ENCODE results near the gene NDUFAF2. TPM values are rescaled to one million over a fixed set of nuclear protein-coding genes. Genes with fewer than 3 reads are reported as not detected.

Gene NDUFAF2
- total and polyA plus RNA-seq, 10 of the 15 experiments (the other 5 are each of a cell fraction or from before 2014, with no cell fraction given), result 22.4 to 121 (median 65.3) TPM

GRCh38 chr5:60997721-60998120 is 52.7 kb downstream of the NDUFAF2 start:
- no peak for FAIRE-seq
- Histone ChIP-seq H3K4me2 (ENCODE audit: control insufficient read depth, insufficient read depth) (no peak overlapping the region), H3K9me3 (replicated peaks; ENCODE audit: control insufficient read depth, insufficient read depth, low read length) (peaks cover 12% of the 10 kb centered on the region; the same call in 2 of the 3 replicates), H3K36me3 (ENCODE audit: control insufficient read depth in 2 of 2, insufficient read depth in 2 of 2, low read length in 1 of 2) (no peaks in the 10 kb centered on the region), H3K4me1 (ENCODE audit: control insufficient read depth, insufficient read depth, low read length) (no peaks in the 10 kb centered on the region), H3K27ac (ENCODE audit: control insufficient read depth, insufficient read depth) (no peak overlapping the region), H3K4me3 (no peak overlapping the region), H2AFZ (ENCODE audit: control insufficient read depth, low read depth, low read length) (no peak overlapping the region), H4K20me1 (ENCODE audit: control insufficient read depth, insufficient read depth) (no peaks in the 10 kb centered on the region), H3K79me2 (ENCODE audit: control insufficient read depth, insufficient read depth, low read length) (no peaks in the 10 kb centered on the region), H3K27me3 (replicated peaks in 1 of 2; ENCODE audit: control insufficient read depth in 2 of 2, insufficient read depth in 2 of 2, low read length in 1 of 2) (no peaks in the 10 kb centered on the region), H3K9ac (ENCODE audit: control insufficient read depth, insufficient read depth, low read length) (no peak overlapping the region)
- ChIA-PET RAD21 (ENCODE audit: unreplicated experiment) (no interaction called here), POLR2A (no interaction called here), CTCF (interaction anchor here (0.9 kb wide), 1 partner anchor 14 kb away, joined by 3 read pairs; no protein-coding TSS in a partner anchor), SMC1A (ENCODE audit: uncharacterized antibody, unreplicated experiment) (interaction anchor here (0.9 to 1.3 kb wide), 2 partner anchors 9 to 292 kb away, joined by 3 to 4 read pairs; no protein-coding TSS in a partner anchor)
- no peak for DNase-seq (ENCODE audit: low read depth, low spot score)
- intact Hi-C loops (cut with micrococcal nuclease; ENCODE audit: unreplicated experiment), result no loop called here
- ATAC-seq, result no peak
- in situ Hi-C loops (cut with MboI), result no loop called here
- 100% methylated on average over 1 of the region's 1 CpG for WGBS (ENCODE audit: insufficient coverage, insufficient replicate concordance, low lambda C conversion rate, missing lambda C conversion rate)
- BruUV-seq (replicated peaks), result no TSS peak
- no peak for TF ChIP-seq FOS (IDR thresholded peaks at IDR 0.05; ENCODE audit: borderline replicate concordance, extremely low read depth, insufficient read length)
- no peak for TF ChIP-seq PKNOX1 (IDR thresholded peaks at IDR 0.05)
- TF ChIP-seq, protein P1, sequence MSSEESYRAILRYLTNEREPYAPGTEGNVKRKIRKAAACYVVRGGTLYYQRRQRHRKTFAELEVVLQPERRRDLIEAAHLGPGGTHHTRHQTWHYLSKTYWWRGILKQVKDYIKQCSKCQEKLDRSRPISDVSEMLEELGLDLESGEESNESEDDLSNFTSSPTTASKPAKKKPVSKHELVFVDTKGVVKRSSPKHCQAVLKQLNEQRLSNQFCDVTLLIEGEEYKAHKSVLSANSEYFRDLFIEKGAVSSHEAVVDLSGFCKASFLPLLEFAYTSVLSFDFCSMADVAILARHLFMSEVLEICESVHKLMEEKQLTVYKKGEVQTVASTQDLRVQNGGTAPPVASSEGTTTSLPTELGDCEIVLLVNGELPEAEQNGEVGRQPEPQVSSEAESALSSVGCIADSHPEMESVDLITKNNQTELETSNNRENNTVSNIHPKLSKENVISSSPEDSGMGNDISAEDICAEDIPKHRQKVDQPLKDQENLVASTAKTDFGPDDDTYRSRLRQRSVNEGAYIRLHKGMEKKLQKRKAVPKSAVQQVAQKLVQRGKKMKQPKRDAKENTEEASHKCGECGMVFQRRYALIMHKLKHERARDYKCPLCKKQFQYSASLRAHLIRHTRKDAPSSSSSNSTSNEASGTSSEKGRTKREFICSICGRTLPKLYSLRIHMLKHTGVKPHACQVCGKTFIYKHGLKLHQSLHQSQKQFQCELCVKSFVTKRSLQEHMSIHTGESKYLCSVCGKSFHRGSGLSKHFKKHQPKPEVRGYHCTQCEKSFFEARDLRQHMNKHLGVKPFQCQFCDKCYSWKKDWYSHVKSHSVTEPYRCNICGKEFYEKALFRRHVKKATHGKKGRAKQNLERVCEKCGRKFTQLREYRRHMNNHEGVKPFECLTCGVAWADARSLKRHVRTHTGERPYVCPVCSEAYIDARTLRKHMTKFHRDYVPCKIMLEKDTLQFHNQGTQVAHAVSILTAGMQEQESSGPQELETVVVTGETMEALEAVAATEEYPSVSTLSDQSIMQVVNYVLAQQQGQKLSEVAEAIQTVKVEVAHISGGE (CRISPR knock-in tag; IDR thresholded peaks at IDR 0.05), result no peak
- no peak for TF ChIP-seq KAT2A (conservative IDR thresholded peaks at IDR 0.05; ENCODE audit: control insufficient read depth, low read depth, low read length)
- no peak for TF ChIP-seq PAX5 (IDR thresholded peaks at IDR 0.05; ENCODE audit: borderline replicate concordance, low read depth, low read length)
- no peak for TF ChIP-seq MTA3 (IDR thresholded peaks at IDR 0.05; ENCODE audit: borderline replicate concordance, low read length)
- no peak for TF ChIP-seq POLR2AphosphoS5 (IDR thresholded peaks at IDR 0.05; ENCODE audit: low read length)
- TF ChIP-seq CEBPZ (IDR thresholded peaks at IDR 0.05; ENCODE audit: low read depth, low read length), result no peak
- no peak for TF ChIP-seq TCF3 (IDR thresholded peaks at IDR 0.05; ENCODE audit: borderline replicate concordance, insufficient read depth, low read depth, low read length)
- TF ChIP-seq ZNF274 (IDR thresholded peaks at IDR 0.05; ENCODE audit: insufficient read depth, insufficient read length), result no peak
- TF ChIP-seq POLR2AphosphoS2 (IDR thresholded peaks at IDR 0.05; ENCODE audit: low read depth, low read length), result no peak
- TF ChIP-seq, protein P2, sequence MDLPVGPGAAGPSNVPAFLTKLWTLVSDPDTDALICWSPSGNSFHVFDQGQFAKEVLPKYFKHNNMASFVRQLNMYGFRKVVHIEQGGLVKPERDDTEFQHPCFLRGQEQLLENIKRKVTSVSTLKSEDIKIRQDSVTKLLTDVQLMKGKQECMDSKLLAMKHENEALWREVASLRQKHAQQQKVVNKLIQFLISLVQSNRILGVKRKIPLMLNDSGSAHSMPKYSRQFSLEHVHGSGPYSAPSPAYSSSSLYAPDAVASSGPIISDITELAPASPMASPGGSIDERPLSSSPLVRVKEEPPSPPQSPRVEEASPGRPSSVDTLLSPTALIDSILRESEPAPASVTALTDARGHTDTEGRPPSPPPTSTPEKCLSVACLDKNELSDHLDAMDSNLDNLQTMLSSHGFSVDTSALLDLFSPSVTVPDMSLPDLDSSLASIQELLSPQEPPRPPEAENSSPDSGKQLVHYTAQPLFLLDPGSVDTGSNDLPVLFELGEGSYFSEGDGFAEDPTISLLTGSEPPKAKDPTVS (IDR thresholded peaks at IDR 0.05; ENCODE audit: low read depth, low read length), result no peak
- no peak for TF ChIP-seq HDGF (IDR thresholded peaks at IDR 0.05)
- TF ChIP-seq SPI1 (IDR thresholded peaks at IDR 0.05; ENCODE audit: borderline replicate concordance, insufficient read depth, low read depth, low read length), result no peak
- TF ChIP-seq LARP7 (IDR thresholded peaks at IDR 0.05), result no peak
- TF ChIP-seq RAD51 (IDR thresholded peaks at IDR 0.05), result no peak
- no peak for TF ChIP-seq BACH1 (IDR thresholded peaks at IDR 0.05; ENCODE audit: borderline replicate concordance)
